Mesothelial cell of epicardium (in vitro differentiated cells): Measurements from ENCODE around the gene ABCG4. TPM values are rescaled to one million over a fixed set of nuclear protein-coding genes. Genes with fewer than 3 reads are reported as not detected.
A peak's percentile ranks its signal among the peaks of the same experiment; 100 is the strongest.

Experiments used
- DNase-seq, 2 experiments: peaks; one replicate each; pipeline ENCODE4 v3.0.0; 2021; ENCODE audit warnings: low spot score in 2 of 2; ENCODE audit not compliant: unreplicated experiment in 2 of 2
- H3K27ac Mint-ChIP-seq: 2 replicates; pipeline ENCODE4 v1.8.0; 2021; ENCODE audit warnings: mixed read lengths
- H3K27me3 Mint-ChIP-seq: 2 replicates; pipeline ENCODE4 v1.8.0; 2021; ENCODE audit warnings: low read depth, mixed read lengths
- H3K36me3 Mint-ChIP-seq: 2 replicates; pipeline ENCODE4 v1.8.0; 2021; ENCODE audit warnings: mixed read lengths
- H3K4me1 Mint-ChIP-seq: 2 replicates; pipeline ENCODE4 v1.8.0; 2021; ENCODE audit warnings: mixed read lengths
- H3K4me3 Mint-ChIP-seq: 2 replicates; pipeline ENCODE4 v1.8.0; 2021; ENCODE audit warnings: mild to moderate bottlenecking, moderate library complexity, mixed read lengths
- H3K9me3 Mint-ChIP-seq: 2 replicates; pipeline ENCODE4 v1.8.0; 2021; ENCODE audit warnings: mixed read lengths
- CTCF ChIP-seq: fragments of 200-600 bp; sonication (generic); IDR thresholded peaks from one replicate; pipeline ENCODE4 v1.5.0; 2021; ENCODE audit warnings: antibody characterized with exemption; ENCODE audit not compliant: unreplicated experiment
- total RNA-seq: library from RNA; stranded (reverse); gene quantifications from 3 replicates; pipeline ENCODE4 v1.2.1, GENCODE V29; 2021

Gene ABCG4
- total RNA-seq, 1 donor from 2014 or later: 2.6 TPM

DNA sequence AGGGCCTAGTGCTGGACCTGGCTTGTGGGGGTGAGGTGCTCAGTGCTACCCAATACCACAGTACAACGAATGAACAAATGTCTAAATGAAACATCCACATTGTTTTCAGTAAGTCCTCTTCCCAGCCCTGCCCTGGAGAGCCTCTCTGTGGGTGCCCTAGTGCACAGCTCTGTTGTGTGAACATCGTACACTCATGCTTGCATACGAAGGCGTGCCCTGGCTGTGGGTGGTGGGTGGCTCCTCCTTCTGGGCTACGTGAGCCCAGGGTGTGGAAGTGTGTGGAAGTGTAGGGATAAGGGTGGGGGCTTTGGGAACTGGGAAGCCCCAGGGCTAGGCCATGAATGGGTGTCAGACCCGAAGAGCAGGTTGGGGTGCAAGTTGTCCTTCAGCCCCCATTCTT lies 19.1 kb downstream of the ABCG4 start:
- no peaks in the 10 kb centered on the region for H3K36me3 Mint-ChIP-seq
- no peaks in the 10 kb centered on the region for H3K9me3 Mint-ChIP-seq
- TF ChIP-seq CTCF: no peak
- peak overlapping the region; percentile 43 for H3K27ac Mint-ChIP-seq
- peaks cover 11% of the 10 kb centered on the region for H3K4me1 Mint-ChIP-seq
- no peak for DNase-seq
- H3K27me3 Mint-ChIP-seq: no peaks in the 10 kb centered on the region
- H3K4me3 Mint-ChIP-seq: peak overlapping the region; percentile 82

DNA sequence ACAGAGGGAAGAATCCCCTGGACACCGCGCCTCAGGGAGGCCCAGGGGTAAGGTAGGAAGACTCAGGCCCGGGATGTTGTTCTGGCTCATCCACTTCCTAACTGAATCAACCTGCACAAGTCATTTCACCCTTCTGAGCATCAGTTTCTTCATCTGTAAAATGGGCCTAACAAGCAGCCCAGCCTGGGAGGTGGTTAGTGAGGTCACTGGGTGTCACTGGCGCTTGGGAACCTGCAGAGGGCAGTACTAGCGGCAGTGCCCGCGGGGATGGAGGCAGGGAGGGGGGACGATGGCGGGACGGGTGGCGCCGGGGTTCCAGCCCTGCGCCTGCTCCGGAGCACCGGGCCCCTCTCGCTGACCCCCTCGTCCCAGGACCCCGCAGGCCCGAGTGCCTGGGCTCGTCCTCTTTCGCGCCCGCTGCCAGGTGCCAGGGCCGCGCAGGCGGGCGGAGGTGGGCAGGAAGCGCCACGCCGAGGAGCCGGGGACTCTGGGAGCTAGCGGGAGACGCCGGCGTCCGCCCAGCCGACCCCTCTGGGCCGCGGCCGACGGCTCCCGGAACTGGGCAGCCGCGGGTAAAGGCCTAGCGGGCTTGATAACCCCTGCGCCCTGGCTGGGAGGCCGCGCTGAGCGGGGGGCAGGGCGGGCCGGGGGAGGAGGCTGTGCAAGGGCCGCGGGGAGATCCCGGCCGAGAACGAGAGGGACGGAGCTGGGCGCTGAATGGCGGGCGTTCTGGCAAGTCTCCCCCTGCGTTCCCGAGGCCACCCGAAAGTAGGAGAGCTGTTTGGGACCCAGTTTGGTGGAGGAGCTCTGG lies 19.8 kb downstream of the ABCG4 start, which contains the start of gene NLRX1:
NLRX1 (plus strand) TSS at position 255 of the 811 bp plus-strand sequence. CDS start 2,679 bp downstream, outside the sequence.
- peak within 1 kb of the TSS; percentile 82 for H3K4me3 Mint-ChIP-seq
- TF ChIP-seq CTCF: peak; percentile 49
- no peaks in the 10 kb centered on the region for H3K9me3 Mint-ChIP-seq
- H3K4me1 Mint-ChIP-seq: peaks cover 11% of the 10 kb centered on the region
- no peaks in the 10 kb centered on the region for H3K27me3 Mint-ChIP-seq
- H3K27ac Mint-ChIP-seq: peak within 1 kb of the TSS; percentile 90
- peak; percentile 45 to 75 for DNase-seq
- no peaks in the 10 kb centered on the region for H3K36me3 Mint-ChIP-seq

- H3K9me3 Mint-ChIP-seq: no peaks in the 10 kb centered on the region
- no peaks in the 10 kb centered on the region for H3K36me3 Mint-ChIP-seq
- TF ChIP-seq CTCF: no peak
- H3K4me3 Mint-ChIP-seq: peak overlapping the region; percentile 82
- DNase-seq: no peak
- no peaks in the 10 kb centered on the region for H3K27me3 Mint-ChIP-seq
- peaks cover 11% of the 10 kb centered on the region for H3K4me1 Mint-ChIP-seq
- H3K27ac Mint-ChIP-seq: peak overlapping the region; percentile 90
These were observed 20.4 kb downstream of the ABCG4 start for GRCh38 chr11:119169282-119169719.

DNA sequence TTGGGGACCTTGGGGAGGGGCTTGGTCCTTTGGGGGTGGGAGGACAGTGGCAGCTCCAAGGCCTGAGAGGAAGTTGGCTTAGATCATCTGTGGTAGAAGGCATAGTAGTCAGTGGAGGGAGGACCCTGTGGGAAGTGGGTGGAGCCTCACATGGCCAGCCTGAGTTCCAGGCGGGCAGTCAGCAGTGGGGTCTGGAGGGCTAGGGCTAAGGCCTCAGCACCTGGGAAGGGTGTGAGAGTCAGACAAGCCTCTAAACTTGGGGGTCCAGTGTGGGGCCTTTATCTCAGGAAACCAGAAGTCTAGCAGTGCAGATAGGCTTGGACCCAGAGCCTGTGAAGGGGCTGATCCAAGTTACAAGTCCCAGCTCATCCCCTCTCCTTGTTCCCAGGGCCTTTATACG lies 23.7 kb downstream of the ABCG4 start:
- Mint-ChIP-seq H3K9me3 (no peaks in the 10 kb centered on the region), H3K27me3 (no peaks in the 10 kb centered on the region), H3K36me3 (peaks cover 4% of the 10 kb centered on the region), H3K27ac (no peak overlapping the region), H3K4me1 (peaks cover 16% of the 10 kb centered on the region), H3K4me3 (no peak overlapping the region)
- no peak for TF ChIP-seq CTCF
- no peak for DNase-seq

- TF ChIP-seq CTCF: no peak
- Mint-ChIP-seq H3K4me3 (no peak overlapping the region), H3K27ac (no peak overlapping the region), H3K36me3 (peaks cover 4% of the 10 kb centered on the region), H3K9me3 (no peaks in the 10 kb centered on the region), H3K27me3 (no peaks in the 10 kb centered on the region), H3K4me1 (peaks cover 16% of the 10 kb centered on the region)
- no peak for DNase-seq
These were observed 24.6 kb downstream of the ABCG4 start for GRCh38 chr11:119173453-119173852.
